ENCODE results near the gene AFAP1.

The AFAP1 gene

DNA sequence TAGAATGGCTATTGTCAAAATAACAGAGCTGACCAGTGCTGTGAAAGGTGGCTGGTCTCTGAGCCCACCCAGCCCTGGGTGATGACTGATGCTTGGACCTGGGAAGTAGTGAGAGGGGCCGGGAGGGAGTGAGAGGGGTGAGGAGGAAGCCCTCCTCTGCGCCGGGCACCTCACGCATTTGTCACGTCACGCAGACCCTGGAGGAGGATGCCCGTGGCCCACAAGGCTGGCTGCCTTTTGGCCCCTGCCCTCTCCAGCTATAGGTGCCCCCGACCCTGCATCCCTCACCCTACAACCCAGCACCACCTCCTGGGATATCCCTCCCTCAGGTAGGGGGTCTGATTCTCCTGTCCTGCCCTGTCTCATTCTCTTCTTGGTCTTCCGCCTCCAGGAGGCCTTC, 207.4 kb downstream of the AFAP1 start:
- DNase-seq: no peak

DNA sequence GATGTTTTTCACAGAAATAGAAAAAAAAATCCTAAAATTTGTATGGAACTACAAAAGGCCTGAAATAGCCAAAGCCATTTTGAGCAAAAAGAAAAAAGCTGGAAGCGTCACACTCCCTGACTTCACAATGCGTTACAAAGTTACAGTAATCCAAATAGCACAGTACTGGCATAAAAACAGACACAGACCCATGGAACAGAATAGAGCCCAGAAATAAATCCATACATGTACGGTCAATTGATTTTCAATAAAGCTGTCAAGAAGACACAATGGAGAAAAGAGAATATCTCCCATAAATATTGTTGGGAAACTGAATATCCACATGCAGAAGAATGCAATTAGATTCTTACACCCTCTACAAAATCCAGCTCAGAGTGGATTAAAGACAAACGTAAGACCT, 208.2 kb downstream of the AFAP1 start:
- DNase-seq: no peak

DNA sequence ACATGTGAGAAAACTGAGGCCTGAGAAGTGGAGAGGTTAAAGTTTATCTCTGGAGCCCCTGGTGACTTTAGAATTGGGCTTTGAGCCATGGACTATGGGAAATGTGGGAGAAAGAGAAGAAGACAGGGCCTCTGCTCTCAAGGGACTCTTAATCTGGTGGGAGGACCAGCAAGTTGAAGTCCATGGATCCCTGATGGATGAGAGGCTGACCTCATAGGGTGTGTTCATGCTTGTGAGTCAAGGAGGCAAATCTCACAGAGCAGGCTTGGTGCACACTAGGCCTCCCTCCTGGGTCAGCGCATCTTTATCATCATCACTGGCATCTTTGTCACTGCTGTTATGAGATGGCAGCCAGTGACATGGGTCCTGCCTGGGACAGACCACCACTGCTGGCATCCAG, 211.9 kb downstream of the AFAP1 start:
- no peak for DNase-seq

DNA sequence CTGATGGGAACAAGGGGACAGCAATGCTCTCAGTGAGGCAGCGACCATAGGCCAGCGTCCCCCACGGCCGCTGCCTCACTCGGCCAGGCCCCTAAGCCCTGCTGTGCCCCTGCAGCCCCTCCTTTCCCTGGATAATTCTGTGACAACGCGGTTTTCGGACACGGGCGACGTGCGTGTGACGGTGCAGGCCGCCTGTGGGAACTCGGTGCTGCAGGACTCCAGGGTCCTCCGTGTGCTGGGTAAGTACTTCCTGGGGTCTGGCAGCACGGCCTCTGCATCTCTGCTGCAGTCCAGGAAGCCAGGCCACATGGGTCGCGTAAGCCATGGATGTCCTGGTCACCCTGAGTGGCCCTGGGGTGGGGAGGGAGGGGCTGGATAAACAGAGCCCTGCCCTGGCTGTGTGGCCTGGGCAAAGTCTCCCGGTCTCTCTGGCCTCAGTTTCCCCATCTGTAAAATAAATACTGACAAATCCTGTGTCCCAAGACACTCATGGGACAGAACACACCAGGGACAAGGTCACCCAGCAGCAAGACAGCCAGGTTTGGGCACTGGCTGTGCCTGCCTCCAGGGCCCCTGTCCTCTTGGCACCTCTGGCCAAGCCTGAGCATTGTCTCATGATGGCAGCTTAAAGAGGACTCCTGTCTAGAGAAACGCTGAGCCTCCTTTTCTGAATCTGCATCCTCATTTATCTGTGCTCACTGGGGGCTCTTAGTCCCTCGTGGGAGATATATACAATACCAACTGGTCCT, 212.8 kb downstream of the AFAP1 start:
- DNase-seq: no peak

DNA sequence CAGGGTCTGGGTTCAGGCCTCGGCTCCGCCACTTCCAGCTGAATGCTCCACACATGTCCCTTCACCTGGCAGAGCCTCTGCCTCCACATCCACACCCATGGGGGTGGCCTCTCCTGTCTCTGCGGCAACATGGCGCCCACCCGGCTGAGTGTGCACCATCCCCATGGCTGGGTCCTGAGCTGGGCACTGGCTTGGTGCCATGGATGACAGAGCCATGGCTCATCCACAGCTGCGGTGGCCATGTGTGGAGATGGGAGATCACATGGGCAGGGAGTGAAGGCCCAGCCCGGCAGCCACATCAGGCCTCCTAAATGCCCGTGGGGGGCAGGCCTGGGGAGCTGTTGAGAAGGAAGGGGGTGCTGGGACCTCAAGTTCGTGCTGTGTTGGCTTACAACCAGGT, 213.7 kb downstream of the AFAP1 start:
- no peak for DNase-seq

DNA sequence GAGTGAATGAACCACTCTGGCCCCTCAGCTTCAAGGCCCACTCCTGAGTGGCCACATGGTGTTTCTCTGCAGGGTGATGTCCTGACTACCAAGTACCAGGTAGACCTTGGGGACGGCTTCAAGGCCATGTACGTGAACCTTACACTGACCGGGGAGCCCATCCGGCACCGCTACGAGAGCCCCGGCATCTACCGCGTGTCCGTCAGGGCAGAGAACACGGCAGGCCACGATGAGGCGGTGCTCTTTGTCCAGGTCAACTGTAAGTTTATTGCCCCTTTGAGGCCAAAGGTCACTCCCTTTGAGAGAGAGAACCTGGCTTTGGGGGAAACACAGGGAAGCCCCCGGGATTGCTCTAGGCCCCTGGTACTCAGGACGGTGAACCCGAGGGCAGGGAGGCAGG, 216.0 kb downstream of the AFAP1 start:
- no peak for DNase-seq

DNA sequence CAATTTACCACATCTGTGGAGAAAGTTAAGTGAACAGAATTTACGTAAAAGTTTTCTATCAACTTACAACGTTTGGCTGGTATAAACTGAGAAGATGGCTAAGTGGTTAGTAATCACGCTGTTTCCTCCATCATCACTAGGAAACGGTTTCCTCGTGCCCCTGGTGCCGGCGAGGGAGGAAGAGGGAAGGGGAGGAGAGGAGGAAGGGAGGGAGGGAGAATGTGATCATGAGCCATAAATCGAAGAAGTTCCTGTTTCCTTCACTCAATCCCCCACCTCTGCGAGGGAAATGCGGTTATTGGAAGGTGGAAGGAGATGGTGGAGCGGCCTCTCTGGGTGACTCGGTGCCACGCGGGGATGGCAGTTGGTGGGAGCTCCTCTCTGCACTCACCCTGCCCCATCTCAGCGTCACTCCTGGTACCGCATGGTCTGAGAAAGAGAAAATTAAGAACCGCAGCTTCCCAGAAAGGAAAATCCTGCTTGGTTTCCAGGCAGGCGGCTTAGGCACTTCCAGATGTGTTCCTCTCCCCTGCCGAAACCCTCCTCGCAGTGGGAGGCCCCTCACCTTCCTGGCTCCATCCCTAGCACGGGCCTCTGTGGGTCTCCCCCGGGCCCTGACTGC, 216.8 kb downstream of the AFAP1 start:
- DNase-seq: no peak

DNA sequence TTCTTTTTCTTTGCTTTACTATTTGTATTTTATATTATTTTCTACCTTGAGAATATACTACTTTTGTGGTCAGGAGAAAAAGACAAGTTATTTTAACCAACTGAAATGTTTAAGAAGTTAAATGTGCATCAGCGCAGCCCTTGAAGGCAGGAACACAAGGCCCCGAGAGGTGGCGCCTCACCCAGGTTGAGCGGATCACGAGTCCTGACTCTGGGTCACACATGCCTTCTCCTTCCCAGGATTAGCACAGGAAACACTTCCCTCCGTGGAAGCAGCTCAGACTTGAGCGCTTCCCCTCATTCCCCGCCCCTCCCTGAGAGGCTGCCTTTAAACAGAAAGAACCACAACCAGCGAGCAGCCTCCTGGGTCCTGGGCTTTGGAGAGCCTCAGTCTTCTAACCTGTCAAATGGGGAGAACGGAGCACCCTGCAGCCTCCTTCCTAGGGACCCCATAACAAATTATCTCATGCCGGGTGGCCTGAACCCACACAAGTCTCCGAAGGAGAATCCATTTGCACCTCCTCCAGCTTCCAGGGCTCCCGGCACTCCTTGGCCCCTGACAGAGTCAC, 217.6 kb downstream of the AFAP1 start:
- DNase-seq: no peak

DNA sequence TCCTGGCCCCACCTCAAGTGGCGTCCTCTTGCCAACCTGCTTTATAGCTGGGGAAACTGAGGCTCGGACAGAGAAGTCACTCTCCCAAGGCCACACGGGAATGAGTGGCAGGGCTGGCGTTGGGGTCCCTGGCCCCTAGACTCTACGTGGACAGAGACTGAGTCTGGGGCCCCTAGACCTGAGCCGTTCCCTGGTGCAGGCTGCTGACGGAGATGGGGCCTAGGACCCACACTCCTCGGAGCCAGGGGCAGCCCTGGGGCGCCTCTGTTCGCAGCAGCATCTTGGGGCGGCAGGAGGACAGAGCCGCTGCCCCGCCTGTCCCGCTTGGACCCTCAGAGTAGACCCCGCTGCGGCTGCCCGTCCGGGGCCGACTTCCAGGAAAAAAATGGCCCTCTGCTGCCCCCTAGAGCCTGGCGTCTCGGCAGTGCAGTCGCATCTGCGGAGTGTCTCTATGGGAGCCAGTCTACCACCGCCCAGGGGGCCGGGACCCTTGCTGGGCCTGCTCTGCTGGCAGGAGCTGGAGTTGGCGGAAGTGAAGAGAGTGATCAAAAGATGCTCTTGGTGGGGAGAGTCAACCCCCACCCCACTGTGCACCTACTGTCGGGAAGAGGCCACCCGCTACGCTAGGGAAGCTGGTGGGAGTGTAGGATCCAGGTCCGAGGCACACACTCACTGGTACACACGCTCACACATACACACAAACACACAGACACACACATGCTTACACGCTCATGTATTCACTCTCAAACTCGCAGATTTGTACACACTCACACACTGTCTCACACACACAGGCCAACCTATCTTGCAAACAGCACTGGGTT, 220.1 kb downstream of the AFAP1 start:
- DNase-seq: peak; percentile 60

DNA sequence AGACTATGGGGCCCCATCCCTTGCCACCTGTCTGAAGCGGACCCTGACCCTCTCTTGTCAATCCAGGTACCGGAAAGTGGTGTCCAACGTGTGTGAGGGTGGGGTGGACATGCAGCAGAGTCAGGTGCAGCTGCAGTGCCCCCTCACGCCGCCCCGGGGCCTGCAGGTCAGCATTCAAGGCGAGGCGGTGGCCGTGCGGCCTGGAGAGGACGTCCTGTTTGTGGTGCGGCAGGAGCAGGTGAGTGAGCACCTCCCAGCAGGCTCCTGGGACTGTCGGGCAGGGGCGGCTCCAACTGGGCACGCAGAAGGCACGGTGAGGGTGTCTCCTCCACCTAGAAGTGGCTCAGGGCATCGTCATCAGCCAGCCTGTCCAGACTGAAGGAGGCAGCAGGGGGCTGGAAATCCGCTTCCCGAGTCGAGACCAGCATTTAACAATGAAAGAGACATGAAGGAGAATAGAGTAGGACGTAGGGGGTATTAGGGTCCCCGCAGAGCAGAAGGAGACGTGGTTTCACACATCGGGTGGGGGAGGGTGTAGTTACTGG, 221.6 kb downstream of the AFAP1 start:
- DNase-seq: no peak

DNA sequence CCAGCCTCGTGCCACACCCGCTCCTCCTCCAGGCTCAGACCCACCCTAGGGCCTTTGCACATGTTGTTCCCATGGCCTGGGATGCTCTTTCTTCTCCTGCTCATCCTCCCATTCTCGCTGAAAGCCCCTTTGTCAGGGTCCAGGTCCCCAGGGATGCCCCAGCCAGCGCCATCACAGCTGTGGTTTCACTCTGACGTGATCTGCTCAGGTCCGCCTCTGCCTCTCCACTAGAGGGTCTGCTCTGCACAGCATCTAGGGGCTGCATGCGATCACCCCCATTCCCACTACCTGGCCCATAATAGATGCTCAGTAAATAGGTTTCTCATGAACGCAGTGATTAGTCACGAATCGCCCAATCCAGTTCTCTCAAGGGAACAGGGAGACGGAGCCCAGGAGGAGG, 222.5 kb downstream of the AFAP1 start:
- DNase-seq: no peak

DNA sequence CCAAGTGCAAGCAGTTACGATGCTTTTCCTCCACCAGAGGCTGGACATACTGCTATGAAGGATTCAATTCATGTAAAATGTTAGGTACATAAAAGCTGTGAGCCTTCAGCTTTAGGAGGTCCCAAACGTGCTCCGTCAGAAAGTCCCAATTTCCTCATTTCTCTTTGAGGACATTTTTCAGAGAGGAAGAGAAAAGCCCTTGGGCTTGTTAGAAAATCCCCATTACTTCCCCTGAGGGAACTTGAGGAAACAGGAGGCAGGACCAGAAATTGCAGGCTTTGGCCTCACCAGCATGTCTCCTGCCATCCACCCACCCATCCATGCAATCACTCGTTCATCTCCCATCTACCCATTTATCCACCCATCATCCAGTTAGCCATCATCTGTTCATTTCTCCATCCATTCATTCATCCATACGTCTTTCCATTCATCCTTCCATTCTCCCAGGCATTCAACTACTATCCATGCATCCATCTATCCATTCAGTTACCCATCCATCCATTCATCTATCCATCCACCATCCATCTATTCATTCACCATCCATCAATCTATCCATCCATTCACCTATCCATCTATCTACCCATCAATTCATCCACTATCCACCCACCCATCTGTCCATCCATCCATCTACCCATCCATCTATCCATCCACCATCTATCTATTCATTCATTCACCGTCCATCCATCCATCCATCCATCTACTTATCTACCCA, 223.5 kb downstream of the AFAP1 start:
- no peak for DNase-seq

DNA sequence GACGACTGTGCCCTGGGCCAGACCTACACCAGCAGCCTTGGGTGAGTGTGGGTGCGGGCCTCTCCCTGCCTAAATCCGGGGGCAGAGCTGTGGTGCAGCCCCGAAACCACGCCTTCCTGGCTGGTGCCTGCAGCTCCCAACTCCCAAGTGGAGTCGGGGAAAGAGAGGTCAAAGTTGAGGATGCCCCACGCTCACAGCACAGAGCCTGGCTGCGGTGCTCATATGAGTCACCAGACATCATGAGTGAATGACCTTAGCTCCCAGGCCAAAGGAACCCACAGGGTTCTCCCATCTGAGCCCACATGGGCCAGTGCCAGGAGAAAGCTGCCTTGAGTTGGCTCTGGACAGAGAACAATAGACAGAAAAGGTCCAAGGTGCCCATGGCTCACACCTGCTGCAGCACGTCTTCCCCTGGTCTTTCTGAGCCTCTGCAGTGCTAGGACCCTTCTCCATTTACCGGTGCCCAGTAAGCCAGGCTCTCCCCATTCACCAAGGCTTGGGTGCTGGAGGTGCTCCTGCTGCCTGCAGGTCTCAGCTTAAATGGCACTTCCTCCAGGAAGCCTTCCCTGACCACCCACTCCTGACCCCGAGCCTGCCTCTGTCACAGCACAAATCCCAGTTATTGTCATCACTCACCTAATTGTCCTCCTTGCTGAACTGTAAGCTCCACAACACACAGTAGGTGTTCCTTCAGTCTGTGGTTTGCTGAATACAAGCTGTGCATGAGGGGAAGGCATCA, 224.2 kb downstream of the AFAP1 start:
- no peak for DNase-seq

DNA sequence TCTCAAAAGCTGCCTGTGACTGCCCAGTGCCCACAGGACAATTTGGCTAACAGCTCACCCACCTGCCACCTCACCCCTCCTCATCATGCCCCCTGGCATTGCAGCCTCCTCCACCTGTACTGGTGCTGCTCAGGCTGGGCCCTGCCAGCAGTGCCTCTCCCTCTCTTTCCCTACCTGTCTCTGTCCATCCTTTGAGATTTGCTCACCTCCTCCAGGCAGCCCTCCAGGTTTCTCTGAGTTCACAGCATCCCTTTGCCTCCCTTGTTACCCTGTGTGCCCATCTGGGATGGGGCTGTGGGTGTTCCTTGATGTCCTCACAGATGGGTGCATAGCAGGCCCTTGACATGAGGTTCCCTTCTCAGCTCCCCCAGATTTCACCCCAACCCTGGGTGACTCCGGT, 224.9 kb downstream of the AFAP1 start:
- no peak for DNase-seq

DNA sequence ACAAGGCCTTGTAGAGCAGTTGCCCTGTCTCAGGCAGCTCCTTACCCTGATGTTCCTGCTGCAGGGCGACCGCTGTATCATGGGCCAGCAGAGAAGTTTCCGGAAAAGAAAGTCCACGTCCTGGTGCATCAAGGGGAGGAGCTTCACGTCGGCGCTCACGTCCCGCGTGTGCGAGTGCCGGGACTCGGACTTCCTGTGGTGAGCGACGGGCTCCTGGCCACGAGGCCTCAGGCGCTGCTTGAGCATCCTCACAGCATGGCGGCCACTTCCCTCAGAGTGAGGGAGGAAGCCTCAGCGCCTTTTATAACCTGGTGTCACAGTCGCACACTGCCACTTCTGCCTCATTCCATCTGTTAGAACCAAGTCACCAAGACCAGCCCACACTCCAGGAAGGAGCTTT, 225.5 kb downstream of the AFAP1 start:
- no peak for DNase-seq

DNA sequence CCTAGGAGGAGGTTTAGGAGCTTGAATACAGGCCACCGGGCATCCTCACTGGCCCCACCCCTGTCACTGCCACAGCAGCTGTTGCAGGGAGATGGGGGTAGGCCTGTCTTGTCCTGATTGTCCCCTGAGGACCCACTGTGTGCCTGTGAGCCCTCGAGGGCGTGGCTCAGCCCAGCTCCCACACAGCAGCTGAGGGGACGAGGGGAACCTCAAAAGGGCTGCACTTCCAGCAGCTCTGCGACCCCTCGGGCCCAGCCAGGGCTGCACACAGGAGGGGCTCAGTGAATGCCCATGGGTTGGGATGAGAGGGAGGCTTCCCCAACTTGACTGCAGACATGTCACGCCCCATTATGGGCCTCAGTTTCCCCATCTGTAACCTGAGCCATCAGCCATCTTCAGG, 225.9 kb downstream of the AFAP1 start:
- DNase-seq: no peak

DNA sequence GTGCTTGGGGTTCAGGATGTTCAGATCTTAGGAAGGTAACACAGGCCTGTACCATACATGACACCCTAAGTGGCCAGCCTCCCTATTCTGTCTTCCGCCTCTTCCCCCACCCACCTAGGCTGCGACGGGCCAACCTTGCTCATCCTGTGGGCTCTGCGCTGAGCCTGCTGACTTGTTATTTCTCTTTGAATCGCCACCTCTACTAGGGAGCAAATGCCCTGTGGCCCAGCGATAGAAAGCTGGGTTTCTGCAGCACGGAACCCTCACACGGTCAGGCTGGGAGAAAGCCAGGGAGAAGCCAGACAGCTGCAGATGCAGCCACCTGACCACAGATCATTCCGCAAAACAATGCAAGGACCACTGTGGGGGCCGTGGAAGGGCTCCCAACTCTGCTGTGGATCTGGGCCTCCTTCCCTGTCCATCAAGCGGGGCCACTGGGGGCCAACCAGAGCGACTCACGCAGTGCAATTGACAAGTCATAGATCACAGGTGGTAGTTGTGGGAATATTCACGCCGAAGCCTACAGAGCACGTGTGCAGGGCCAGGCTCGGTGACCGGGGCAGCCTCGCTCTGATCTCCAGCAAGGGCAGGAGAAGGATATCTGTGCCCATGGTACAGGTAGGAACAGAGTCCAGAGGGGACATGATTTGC, 227.5 kb downstream of the AFAP1 start:
- no peak for DNase-seq

DNA sequence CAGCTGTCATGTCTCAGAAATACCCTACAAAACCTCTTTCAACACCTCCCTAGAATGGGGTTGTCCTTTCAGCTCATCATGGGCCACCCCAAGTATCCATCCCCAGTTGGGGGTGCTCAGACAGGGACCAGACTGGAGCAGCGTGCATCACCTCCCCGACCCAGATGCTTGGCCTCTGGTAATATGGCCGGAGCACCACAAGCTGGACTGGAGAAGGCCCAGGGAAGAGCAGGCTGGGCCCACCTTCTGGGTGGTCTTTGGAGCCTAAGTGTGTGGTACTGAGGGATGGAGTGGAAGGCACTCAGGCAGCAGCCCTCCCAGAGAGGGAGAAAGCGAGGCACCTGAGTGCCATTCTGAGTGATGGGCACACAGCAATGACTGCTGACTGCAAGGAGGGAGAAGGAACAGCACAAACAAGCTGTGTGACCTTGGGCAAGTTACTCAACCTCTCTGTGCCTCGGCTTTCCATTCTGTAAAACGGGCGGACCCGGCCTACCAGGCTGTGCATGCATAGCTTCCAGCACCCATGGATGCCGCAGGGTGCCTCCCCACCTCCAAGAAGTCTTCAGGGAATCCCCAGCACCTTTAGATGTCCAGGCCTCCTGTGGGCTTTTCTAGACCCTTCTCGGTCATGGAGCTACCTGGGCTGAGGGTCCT, 228.2 kb downstream of the AFAP1 start:
- DNase-seq: no peak

DNA sequence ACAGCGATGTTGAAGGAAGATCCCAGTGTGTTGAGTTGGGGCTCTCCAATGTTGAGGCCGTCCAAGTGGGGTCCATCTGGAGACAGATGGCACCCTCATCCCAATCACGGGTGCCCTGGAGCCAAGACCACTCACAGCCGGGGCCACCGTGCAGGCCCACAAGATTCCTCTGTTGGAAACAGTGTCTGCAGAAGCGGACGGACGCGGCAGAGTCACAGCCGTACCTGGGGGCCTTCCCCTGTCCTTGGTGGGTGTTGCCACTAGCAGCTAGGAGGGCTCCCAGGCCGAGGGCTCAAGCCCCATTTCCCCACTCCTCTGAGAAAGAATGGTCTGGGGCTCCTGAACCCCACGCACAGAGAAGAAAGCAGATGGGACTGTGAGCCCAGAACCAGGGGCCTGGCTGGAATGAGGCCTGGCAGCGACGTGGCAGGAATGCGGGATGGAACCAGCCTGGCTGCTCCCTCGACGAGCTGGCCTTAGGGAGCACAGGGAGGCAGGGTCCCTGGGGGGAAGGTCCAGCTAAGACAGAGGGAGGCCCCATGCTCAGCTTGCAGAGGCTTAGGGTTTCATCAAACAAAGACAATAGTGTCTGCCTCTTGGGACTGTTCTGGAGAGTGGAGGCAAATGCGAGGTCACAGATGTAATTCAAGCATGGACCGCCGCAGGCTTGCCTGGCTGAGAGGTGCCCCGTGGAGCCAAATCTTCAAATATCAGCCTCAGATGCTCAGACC, 228.9 kb downstream of the AFAP1 start:
- no peak for DNase-seq

DNA sequence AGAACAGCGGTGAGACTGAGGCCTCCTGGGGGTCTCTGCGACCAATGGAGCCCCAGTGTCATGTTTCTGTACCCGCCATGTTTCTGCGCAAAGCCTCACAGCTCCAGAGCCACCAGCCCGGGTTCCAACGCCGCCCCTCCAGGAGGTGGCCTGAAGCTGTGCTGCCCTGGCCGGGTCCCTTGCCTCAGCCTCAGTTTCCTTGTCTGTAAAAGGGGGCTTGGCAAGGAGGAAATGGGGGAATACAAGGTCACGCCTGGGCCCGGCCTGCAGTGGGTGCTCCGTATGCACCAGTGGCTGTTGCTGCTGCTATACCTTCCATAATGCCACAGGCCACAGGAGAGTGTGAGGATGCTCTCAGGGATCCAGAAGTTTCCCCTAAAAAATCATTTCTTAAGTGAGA, 229.5 kb downstream of the AFAP1 start:
- DNase-seq: no peak

Data from activated CD4-positive, alpha-beta T cell treated with anti-CD3 and anti-CD28 coated beads, Interleukin-2, amount 50 U/mL, for 1 hour (primary cell).